MM.1S (cell line): ENCODE data around the gene BMS1.
"Not testable (repeated sequence)": the region's sequence is repeated elsewhere in the genome, so short reads cannot be mapped to it uniquely, and the experiment has no call there.

ENCODE experiments used
- CTCF ChIP-seq: fragments of 300-600 bp; sonication (generic); IDR thresholded peaks from 2 replicates; pipeline ENCODE4 v1.5.1; 2016; ENCODE audit warnings: antibody characterized with exemption, low read length, mixed read lengths
- EZH2phosphoT487 ChIP-seq: fragments of 300-600 bp; sonication (generic); IDR thresholded peaks from 2 replicates; pipeline ENCODE4 v1.6.1; 2018; ENCODE audit warnings: antibody characterized with exemption, low read length

- not testable (repeated sequence) for TF ChIP-seq EZH2phosphoT487, CTCF
Observed at GRCh38 chr10:42847261-42847660, 64.7 kb downstream of the BMS1 start.
